WTC11 (cell line): ENCODE results near the gene SSH2. TPM values are rescaled to one million over a fixed set of nuclear protein-coding genes. Genes with fewer than 3 reads are reported as not detected.

Experiments used
- ATAC-seq: fragments of 200-7000 bp; cut with Tn5 transposase; 2 replicates; pipeline ENCODE4 v1.10.0; 2021; ENCODE audit warnings: mild to moderate bottlenecking, moderate library complexity
- CTCF ChIA-PET: fragments of 300-600 bp; sonication (Branson Sonifier 250); formaldehyde crosslinking; loops from one replicate; lab custom pipeline; 2021; ENCODE audit warnings: antibody characterized with exemption; lab: Charles Lee
- POLR2A ChIA-PET: fragments of 350-600 bp; sonication (Branson Sonifier 250); formaldehyde crosslinking; loops from one replicate; lab custom pipeline; 2021; ENCODE audit warnings: antibody characterized with exemption; lab: Charles Lee
- DNase-seq: peaks from one replicate; pipeline ENCODE4 v3.0.0; 2021; ENCODE audit warnings: low spot score
- H3K27ac Mint-ChIP-seq: 2 replicates; pipeline ENCODE4 v1.8.0; 2021; ENCODE audit warnings: mixed read lengths
- H3K27me3 Mint-ChIP-seq: 2 replicates; pipeline ENCODE4 v1.8.0; 2021; ENCODE audit warnings: low read depth, mild to moderate bottlenecking, moderate library complexity, mixed read lengths
- H3K36me3 Mint-ChIP-seq: 2 replicates; pipeline ENCODE4 v1.8.0; 2021; ENCODE audit warnings: mixed read lengths
- H3K4me1 Mint-ChIP-seq: 2 replicates; pipeline ENCODE4 v1.8.0; 2022; ENCODE audit warnings: mixed read lengths
- H3K4me3 Mint-ChIP-seq: 2 replicates; pipeline ENCODE4 v1.8.0; 2021; ENCODE audit warnings: mild to moderate bottlenecking, moderate library complexity, mixed read lengths
- H3K9me3 Mint-ChIP-seq: 2 replicates; pipeline ENCODE4 v1.8.0; 2021; ENCODE audit warnings: mixed read lengths
- CBFB ChIP-seq: sonication (generic); formaldehyde crosslinking; IDR thresholded peaks from 2 replicates; pipeline ENCODE4 v1.8.1; 2022; ENCODE audit warnings: mild to moderate bottlenecking, low read depth, missing genetic modification reagents
- EMX1 ChIP-seq: fragments of 250-450 bp; sonication (Bioruptor Pico); IDR thresholded peaks from 2 replicates; pipeline ENCODE4 v1.8.0; 2021; ENCODE audit warnings: mild to moderate bottlenecking
- FOXJ3 ChIP-seq: sonication (generic); formaldehyde crosslinking; IDR thresholded peaks from 2 replicates; pipeline ENCODE4 v1.9.0; 2021; ENCODE audit warnings: missing genetic modification reagents, mild to moderate bottlenecking, borderline replicate concordance
- KAT7 ChIP-seq: sonication (generic); formaldehyde crosslinking; IDR thresholded peaks from 2 replicates; pipeline ENCODE4 v1.8.1; 2023; ENCODE audit warnings: missing genetic modification reagents, mild to moderate bottlenecking, borderline replicate concordance
- NFYB ChIP-seq: sonication (generic); formaldehyde crosslinking; conservative IDR thresholded peaks from 2 replicates; pipeline ENCODE4 v1.8.0; 2022; ENCODE audit warnings: low read depth, missing genetic modification reagents
- NR3C1 ChIP-seq: sonication (generic); formaldehyde crosslinking; conservative IDR thresholded peaks from 2 replicates; pipeline ENCODE4 v1.8.1; 2023; ENCODE audit warnings: low read depth, mild to moderate bottlenecking, missing genetic modification reagents
- PRRX2 ChIP-seq: fragments of 250-450 bp; sonication (Bioruptor Pico); IDR thresholded peaks from 2 replicates; pipeline ENCODE4 v1.8.0; 2021; ENCODE audit warnings: mild to moderate bottlenecking
- SP1 ChIP-seq: sonication (generic); formaldehyde crosslinking; conservative IDR thresholded peaks from 2 replicates; pipeline ENCODE4 v1.8.1; 2022; ENCODE audit warnings: missing genetic modification reagents
- ZBTB21 ChIP-seq: sonication (generic); formaldehyde crosslinking; IDR thresholded peaks from 2 replicates; pipeline ENCODE4 v1.8.1; 2023; ENCODE audit warnings: mild to moderate bottlenecking, missing genetic modification reagents, borderline replicate concordance
- ZNF121 ChIP-seq: sonication (generic); formaldehyde crosslinking; IDR thresholded peaks from 2 replicates; pipeline ENCODE4 v1.8.0; 2023; ENCODE audit warnings: missing genetic modification reagents
- ZNF138 ChIP-seq: sonication (generic); formaldehyde crosslinking; conservative IDR thresholded peaks from 2 replicates; pipeline ENCODE4 v1.8.1; 2022; ENCODE audit warnings: mild to moderate bottlenecking, moderate library complexity, missing genetic modification reagents
- ZNF317 ChIP-seq: sonication (generic); formaldehyde crosslinking; IDR thresholded peaks from 2 replicates; pipeline ENCODE4 v1.8.1; 2023; ENCODE audit warnings: low read depth, mild to moderate bottlenecking, moderate library complexity, missing genetic modification reagents, borderline replicate concordance
- total RNA-seq: library from RNA; stranded (reverse); gene quantifications from 3 replicates; pipeline ENCODE4 v1.2.3, GENCODE V29; 2021
- TF ChIP-seq, protein P1 (sequence below): sonication (generic); formaldehyde crosslinking; IDR thresholded peaks from 2 replicates; pipeline ENCODE4 v1.8.1; 2023; ENCODE audit warnings: mild to moderate bottlenecking, missing genetic modification reagents, moderate library complexity
- TF ChIP-seq, protein P2 (sequence below): sonication (generic); formaldehyde crosslinking; IDR thresholded peaks from 2 replicates; pipeline ENCODE4 v1.8.1; 2022; ENCODE audit warnings: missing genetic modification reagents, borderline replicate concordance
- TF ChIP-seq, protein P3 (sequence below): sonication (generic); formaldehyde crosslinking; IDR thresholded peaks from 2 replicates; pipeline ENCODE4 v1.8.0; 2022; ENCODE audit warnings: mild to moderate bottlenecking, missing genetic modification reagents
- TF ChIP-seq, protein P4 (sequence below): sonication (generic); formaldehyde crosslinking; IDR thresholded peaks from 2 replicates; pipeline ENCODE4 v1.8.0; 2022; ENCODE audit warnings: missing genetic modification reagents
- TF ChIP-seq, protein P5 (sequence below): sonication (generic); formaldehyde crosslinking; IDR thresholded peaks from 2 replicates; pipeline ENCODE4 v1.8.1; 2023; ENCODE audit warnings: mild to moderate bottlenecking, missing genetic modification reagents, moderate library complexity
- TF ChIP-seq, protein P6 (sequence below): fragments of 250-450 bp; sonication (Bioruptor Pico); IDR thresholded peaks from 2 replicates; pipeline ENCODE4 v2.1.2; 2022; ENCODE audit warnings: mild to moderate bottlenecking, moderate library complexity
- TF ChIP-seq, protein P7 (sequence below): sonication (generic); formaldehyde crosslinking; IDR thresholded peaks from 2 replicates; pipeline ENCODE4 v1.8.1; 2023; ENCODE audit warnings: mild to moderate bottlenecking, missing genetic modification reagents
- TF ChIP-seq, protein P8 (sequence below): sonication (generic); formaldehyde crosslinking; conservative IDR thresholded peaks from 2 replicates; pipeline ENCODE4 v1.8.1; 2022; ENCODE audit warnings: mild to moderate bottlenecking, missing genetic modification reagents

Gene SSH2
- total RNA-seq, 1 experiment from 2014 or later: 14.3 TPM

DNA sequence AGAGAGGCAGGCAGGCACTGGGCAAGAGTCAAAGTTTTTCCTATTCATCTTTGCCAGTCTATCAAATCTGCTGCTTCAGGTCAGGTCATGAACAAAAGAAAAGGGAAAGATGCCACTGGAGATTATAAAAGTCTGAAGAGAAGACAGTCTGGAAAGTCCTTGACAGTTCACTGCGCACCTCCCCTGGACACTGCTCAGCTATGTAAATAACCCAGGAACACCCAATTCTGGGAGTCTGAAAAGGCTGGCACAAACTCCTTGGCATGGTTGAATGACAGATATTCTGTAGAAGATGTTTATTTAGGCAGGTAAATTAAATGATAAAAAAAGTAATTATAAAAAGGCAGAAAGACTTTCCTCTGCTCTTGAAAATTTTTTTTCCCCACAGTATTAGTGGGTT, 302.1 kb downstream of the SSH2 start (continued):
- TF ChIP-seq, protein P1, sequence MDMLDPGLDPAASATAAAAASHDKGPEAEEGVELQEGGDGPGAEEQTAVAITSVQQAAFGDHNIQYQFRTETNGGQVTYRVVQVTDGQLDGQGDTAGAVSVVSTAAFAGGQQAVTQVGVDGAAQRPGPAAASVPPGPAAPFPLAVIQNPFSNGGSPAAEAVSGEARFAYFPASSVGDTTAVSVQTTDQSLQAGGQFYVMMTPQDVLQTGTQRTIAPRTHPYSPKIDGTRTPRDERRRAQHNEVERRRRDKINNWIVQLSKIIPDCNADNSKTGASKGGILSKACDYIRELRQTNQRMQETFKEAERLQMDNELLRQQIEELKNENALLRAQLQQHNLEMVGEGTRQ (CRISPR knock-in tag): no peak
- no peak for TF ChIP-seq FOXJ3 (CRISPR knock-in tag)
- TF ChIP-seq PRRX2 (CRISPR knock-in tag): no peak
- no peak for TF ChIP-seq ZNF121
- TF ChIP-seq, all 79 proteins: peak for 0

DNA sequence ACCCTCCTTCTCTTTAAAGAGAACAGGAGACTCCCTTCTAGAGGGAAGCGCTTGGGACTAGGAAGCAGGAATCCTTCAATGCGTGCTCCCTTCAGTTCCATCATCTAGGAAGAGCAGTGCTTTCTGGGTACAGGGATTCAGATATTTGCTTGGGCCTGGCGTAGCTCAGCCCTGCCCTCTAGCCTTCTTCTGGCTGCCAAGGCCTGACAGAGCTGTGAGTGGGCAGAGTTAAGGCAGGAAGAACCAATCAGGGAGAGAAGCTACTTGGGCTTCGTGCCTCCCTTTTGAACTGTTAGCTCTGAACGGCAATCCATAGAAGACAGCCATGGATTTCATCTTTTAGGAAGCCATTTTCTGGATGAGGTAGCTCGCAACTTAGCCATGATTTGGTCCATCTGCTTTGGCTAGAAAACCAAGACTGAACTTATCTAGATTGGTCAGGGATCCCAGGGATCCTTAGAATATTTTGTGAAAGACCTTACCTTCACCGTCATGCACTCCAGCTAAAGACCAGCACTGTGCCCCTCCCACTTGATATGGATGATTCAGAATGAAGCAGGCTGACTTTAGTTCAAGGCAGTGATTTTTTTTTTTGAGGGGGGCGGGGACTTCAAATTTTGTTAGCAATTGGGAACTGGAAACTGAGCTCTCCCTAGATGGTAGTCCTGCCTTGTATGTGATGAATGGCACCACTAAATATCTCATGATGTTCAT, 304.8 kb downstream of the SSH2 start:
- DNase-seq (no peak), ATAC-seq (peak; percentile 70)
- H3K27ac Mint-ChIP-seq: no peak overlapping the region
- ChIA-PET POLR2A (interaction anchor here (0.6 kb wide), 1 partner anchor 156 kb away, joined by 11 read pairs; no protein-coding TSS in a partner anchor), CTCF (interaction anchor here (0.7 to 3.8 kb wide), 16 partner anchors 9 to 305 kb away, joined by 3 to 44 read pairs (median 4); partner anchors contain the start of gene ANKRD13B)
- H3K36me3 Mint-ChIP-seq: no peaks in the 10 kb centered on the region
- H3K4me1 Mint-ChIP-seq: peaks cover 37% of the 10 kb centered on the region
- TF ChIP-seq NFYB (CRISPR knock-in tag): peak; percentile 51; the same call in 1 of the 2 replicates
- TF ChIP-seq, protein P2, sequence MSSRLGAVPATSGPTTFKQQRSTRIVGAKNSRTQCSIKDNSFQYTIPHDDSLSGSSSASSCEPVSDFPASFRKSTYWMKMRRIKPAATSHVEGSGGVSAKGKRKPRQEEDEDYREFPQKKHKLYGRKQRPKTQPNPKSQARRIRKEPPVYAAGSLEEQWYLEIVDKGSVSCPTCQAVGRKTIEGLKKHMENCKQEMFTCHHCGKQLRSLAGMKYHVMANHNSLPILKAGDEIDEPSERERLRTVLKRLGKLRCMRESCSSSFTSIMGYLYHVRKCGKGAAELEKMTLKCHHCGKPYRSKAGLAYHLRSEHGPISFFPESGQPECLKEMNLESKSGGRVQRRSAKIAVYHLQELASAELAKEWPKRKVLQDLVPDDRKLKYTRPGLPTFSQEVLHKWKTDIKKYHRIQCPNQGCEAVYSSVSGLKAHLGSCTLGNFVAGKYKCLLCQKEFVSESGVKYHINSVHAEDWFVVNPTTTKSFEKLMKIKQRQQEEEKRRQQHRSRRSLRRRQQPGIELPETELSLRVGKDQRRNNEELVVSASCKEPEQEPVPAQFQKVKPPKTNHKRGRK (CRISPR knock-in tag): no peak
- TF ChIP-seq, protein P3, sequence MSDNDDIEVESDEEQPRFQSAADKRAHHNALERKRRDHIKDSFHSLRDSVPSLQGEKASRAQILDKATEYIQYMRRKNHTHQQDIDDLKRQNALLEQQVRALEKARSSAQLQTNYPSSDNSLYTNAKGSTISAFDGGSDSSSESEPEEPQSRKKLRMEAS (CRISPR knock-in tag): 0 out of 2 replicates have a peak, but pooled peaks have one; percentile 35
- H3K4me3 Mint-ChIP-seq: no peak overlapping the region
- H3K9me3 Mint-ChIP-seq: no peaks in the 10 kb centered on the region
- peaks cover 46% of the 10 kb centered on the region for H3K27me3 Mint-ChIP-seq

DNA sequence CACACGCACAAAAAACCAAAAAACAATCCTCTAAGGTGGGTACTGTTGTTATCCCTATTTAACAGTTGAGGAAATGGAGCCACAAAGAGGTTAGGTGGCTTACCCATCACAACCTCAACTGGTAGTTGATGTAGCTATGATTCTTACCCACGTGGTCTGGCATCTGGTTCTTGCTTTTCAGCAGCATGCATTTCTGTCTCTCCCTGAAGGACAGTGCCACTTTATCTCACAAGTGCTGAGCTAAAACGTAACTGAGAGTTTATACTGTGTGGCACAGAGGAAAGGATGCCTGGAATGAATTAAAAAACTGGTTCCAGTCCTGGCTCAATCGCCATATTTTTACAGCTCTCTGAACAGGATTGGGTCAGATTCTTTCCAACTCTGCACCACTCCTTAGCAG, 305.4 kb downstream of the SSH2 start:
- ATAC-seq: no peak
- CTCF ChIA-PET: interaction anchor here (0.8 to 3.8 kb wide), 15 partner anchors 8 to 469 kb away, joined by 3 to 44 read pairs (median 4); partner anchors contain the start of gene ANKRD13B
- no peak overlapping the region for H3K27ac Mint-ChIP-seq
- peaks cover 43% of the 10 kb centered on the region for H3K4me1 Mint-ChIP-seq
- H3K9me3 Mint-ChIP-seq: no peaks in the 10 kb centered on the region
- peaks cover 52% of the 10 kb centered on the region for H3K27me3 Mint-ChIP-seq
- no peaks in the 10 kb centered on the region for H3K36me3 Mint-ChIP-seq
- POLR2A ChIA-PET: no interaction called here
- H3K4me3 Mint-ChIP-seq: no peak overlapping the region
- no peak for DNase-seq
- TF ChIP-seq, protein P1 (CRISPR knock-in tag): no peak
- TF ChIP-seq, protein P4, sequence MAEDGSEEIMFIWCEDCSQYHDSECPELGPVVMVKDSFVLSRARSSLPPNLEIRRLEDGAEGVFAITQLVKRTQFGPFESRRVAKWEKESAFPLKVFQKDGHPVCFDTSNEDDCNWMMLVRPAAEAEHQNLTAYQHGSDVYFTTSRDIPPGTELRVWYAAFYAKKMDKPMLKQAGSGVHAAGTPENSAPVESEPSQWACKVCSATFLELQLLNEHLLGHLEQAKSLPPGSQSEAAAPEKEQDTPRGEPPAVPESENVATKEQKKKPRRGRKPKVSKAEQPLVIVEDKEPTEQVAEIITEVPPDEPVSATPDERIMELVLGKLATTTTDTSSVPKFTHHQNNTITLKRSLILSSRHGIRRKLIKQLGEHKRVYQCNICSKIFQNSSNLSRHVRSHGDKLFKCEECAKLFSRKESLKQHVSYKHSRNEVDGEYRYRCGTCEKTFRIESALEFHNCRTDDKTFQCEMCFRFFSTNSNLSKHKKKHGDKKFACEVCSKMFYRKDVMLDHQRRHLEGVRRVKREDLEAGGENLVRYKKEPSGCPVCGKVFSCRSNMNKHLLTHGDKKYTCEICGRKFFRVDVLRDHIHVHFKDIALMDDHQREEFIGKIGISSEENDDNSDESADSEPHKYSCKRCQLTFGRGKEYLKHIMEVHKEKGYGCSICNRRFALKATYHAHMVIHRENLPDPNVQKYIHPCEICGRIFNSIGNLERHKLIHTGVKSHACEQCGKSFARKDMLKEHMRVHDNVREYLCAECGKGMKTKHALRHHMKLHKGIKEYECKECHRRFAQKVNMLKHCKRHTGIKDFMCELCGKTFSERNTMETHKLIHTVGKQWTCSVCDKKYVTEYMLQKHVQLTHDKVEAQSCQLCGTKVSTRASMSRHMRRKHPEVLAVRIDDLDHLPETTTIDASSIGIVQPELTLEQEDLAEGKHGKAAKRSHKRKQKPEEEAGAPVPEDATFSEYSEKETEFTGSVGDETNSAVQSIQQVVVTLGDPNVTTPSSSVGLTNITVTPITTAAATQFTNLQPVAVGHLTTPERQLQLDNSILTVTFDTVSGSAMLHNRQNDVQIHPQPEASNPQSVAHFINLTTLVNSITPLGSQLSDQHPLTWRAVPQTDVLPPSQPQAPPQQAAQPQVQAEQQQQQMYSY (CRISPR knock-in tag): no peak
- TF ChIP-seq SP1 (CRISPR knock-in tag): no peak
- TF ChIP-seq ZBTB21 (CRISPR knock-in tag): no peak
- TF ChIP-seq, protein P5, sequence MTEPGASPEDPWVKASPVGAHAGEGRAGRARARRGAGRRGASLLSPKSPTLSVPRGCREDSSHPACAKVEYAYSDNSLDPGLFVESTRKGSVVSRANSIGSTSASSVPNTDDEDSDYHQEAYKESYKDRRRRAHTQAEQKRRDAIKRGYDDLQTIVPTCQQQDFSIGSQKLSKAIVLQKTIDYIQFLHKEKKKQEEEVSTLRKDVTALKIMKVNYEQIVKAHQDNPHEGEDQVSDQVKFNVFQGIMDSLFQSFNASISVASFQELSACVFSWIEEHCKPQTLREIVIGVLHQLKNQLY (CRISPR knock-in tag): no peak
- TF ChIP-seq, protein P6, sequence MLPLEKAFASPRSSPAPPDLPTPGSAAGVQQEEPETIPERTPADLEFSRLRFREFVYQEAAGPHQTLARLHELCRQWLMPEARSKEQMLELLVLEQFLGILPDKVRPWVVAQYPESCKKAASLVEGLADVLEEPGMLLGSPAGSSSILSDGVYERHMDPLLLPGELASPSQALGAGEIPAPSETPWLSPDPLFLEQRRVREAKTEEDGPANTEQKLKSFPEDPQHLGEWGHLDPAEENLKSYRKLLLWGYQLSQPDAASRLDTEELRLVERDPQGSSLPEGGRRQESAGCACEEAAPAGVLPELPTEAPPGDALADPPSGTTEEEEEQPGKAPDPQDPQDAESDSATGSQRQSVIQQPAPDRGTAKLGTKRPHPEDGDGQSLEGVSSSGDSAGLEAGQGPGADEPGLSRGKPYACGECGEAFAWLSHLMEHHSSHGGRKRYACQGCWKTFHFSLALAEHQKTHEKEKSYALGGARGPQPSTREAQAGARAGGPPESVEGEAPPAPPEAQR (CRISPR knock-in tag): no peak
- TF ChIP-seq ZNF138 (CRISPR knock-in tag): no peak
- no peak for TF ChIP-seq KAT7 (CRISPR knock-in tag)
- TF ChIP-seq, protein P7, sequence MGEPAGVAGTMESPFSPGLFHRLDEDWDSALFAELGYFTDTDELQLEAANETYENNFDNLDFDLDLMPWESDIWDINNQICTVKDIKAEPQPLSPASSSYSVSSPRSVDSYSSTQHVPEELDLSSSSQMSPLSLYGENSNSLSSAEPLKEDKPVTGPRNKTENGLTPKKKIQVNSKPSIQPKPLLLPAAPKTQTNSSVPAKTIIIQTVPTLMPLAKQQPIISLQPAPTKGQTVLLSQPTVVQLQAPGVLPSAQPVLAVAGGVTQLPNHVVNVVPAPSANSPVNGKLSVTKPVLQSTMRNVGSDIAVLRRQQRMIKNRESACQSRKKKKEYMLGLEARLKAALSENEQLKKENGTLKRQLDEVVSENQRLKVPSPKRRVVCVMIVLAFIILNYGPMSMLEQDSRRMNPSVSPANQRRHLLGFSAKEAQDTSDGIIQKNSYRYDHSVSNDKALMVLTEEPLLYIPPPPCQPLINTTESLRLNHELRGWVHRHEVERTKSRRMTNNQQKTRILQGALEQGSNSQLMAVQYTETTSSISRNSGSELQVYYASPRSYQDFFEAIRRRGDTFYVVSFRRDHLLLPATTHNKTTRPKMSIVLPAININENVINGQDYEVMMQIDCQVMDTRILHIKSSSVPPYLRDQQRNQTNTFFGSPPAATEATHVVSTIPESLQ (CRISPR knock-in tag): no peak
- TF ChIP-seq, protein P8, sequence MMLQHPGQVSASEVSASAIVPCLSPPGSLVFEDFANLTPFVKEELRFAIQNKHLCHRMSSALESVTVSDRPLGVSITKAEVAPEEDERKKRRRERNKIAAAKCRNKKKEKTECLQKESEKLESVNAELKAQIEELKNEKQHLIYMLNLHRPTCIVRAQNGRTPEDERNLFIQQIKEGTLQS (CRISPR knock-in tag): no peak
- no peak for TF ChIP-seq ZNF317 (CRISPR knock-in tag)
- TF ChIP-seq CBFB: no peak
- TF ChIP-seq NR3C1 (CRISPR knock-in tag): no peak
- no peak for TF ChIP-seq EMX1 (CRISPR knock-in tag)
